IPS-NIHi7 (cell line): Measurements from ENCODE around the gene RGS6.

Experiments
- DNase-seq: peaks from one replicate; pipeline ENCODE4 v3.0.0; 2012; ENCODE audit warnings: mixed read lengths; ENCODE audit errors: extremely low spot score

The RGS6 gene

GRCh38 chr14:71947947-71948500 is 15.8 kb downstream of the RGS6 start:
- no peak for DNase-seq

GRCh38 chr14:71952381-71953363 is 20.4 kb downstream of the RGS6 start:
- DNase-seq = no peak

GRCh38 chr14:71956920-71957563 is 24.8 kb downstream of the RGS6 start:
- DNase-seq = no peak

- DNase-seq = no peak
Observed at GRCh38 chr14:71959055-71959454, 26.8 kb downstream of the RGS6 start.

- DNase-seq = no peak
Observed at GRCh38 chr14:71960494-71961353, 28.5 kb downstream of the RGS6 start.

- DNase-seq = no peak
Observed at GRCh38 chr14:71961972-71962371, 29.7 kb downstream of the RGS6 start.

- no peak for DNase-seq
Observed at GRCh38 chr14:71964716-71965115, 32.5 kb downstream of the RGS6 start.

- DNase-seq = no peak
Observed at GRCh38 chr14:71966528-71966927, 34.3 kb downstream of the RGS6 start.

- DNase-seq = no peak
Observed at GRCh38 chr14:71967704-71968103, 35.5 kb downstream of the RGS6 start.

- DNase-seq = no peak
Observed at GRCh38 chr14:71970272-71970671, 38.0 kb downstream of the RGS6 start.

GRCh38 chr14:71985538-71986189 is 53.4 kb downstream of the RGS6 start:
- no peak for DNase-seq

- no peak for DNase-seq
Observed at GRCh38 chr14:71988476-71988875, 56.2 kb downstream of the RGS6 start.

GRCh38 chr14:71988939-71989338 is 56.7 kb downstream of the RGS6 start:
- no peak for DNase-seq

GRCh38 chr14:71994416-71994815 is 62.2 kb downstream of the RGS6 start:
- no peak for DNase-seq

GRCh38 chr14:71995741-71996140 is 63.5 kb downstream of the RGS6 start:
- DNase-seq = no peak

- no peak for DNase-seq
Observed at GRCh38 chr14:71996610-71997009, 64.4 kb downstream of the RGS6 start.

GRCh38 chr14:72000907-72001306 is 68.7 kb downstream of the RGS6 start:
- no peak for DNase-seq

GRCh38 chr14:72002731-72003130 is 70.5 kb downstream of the RGS6 start:
- DNase-seq = no peak

GRCh38 chr14:72008666-72009065 is 76.4 kb downstream of the RGS6 start:
- DNase-seq = no peak

GRCh38 chr14:72010474-72010873 is 78.2 kb downstream of the RGS6 start:
- DNase-seq = no peak

- no peak for DNase-seq
Observed at GRCh38 chr14:72013721-72014345, 81.6 kb downstream of the RGS6 start.
